Liver (tissue), 2 donors: ENCODE data around the gene OR2V1.

ENCODE experiments used
- TF ChIP-seq, protein P1 (sequence below): fragments of 150-350 bp; IDR thresholded peaks from 2 replicates; pipeline ENCODE4 v1.5.1; 2017; ENCODE audit warnings: improper control_type of control experiment, low read depth, low read length; ENCODE audit not compliant: missing input control
- TF ChIP-seq, protein P2 (sequence below): IDR thresholded peaks from 2 replicates; pipeline ENCODE4 v1.6.1; 2016; ENCODE audit warnings: antibody characterized with exemption
- donor health status: healthy.

DNA sequence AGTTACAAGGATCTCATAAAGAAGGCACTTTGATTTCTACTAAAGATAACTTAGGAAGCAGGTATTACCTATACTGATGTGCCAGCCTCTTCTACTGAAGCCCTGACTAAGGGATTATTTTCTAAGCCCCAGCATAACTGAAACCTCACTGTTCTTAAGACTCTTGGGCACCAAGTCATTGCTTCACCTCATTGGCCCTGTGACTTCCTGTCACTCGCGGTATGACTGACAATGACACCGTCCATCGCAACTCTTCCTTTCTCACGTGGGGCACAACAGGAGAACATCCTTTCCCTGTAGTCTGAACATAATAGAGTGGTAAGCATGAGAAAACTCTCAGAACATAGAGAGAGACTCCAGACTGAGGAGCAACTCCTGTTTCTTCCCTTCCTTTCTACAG is 22.8 kb upstream of the OR2V1 start:
- TF ChIP-seq, protein P1, sequence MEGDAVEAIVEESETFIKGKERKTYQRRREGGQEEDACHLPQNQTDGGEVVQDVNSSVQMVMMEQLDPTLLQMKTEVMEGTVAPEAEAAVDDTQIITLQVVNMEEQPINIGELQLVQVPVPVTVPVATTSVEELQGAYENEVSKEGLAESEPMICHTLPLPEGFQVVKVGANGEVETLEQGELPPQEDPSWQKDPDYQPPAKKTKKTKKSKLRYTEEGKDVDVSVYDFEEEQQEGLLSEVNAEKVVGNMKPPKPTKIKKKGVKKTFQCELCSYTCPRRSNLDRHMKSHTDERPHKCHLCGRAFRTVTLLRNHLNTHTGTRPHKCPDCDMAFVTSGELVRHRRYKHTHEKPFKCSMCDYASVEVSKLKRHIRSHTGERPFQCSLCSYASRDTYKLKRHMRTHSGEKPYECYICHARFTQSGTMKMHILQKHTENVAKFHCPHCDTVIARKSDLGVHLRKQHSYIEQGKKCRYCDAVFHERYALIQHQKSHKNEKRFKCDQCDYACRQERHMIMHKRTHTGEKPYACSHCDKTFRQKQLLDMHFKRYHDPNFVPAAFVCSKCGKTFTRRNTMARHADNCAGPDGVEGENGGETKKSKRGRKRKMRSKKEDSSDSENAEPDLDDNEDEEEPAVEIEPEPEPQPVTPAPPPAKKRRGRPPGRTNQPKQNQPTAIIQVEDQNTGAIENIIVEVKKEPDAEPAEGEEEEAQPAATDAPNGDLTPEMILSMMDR: no peak
- TF ChIP-seq, protein P2, sequence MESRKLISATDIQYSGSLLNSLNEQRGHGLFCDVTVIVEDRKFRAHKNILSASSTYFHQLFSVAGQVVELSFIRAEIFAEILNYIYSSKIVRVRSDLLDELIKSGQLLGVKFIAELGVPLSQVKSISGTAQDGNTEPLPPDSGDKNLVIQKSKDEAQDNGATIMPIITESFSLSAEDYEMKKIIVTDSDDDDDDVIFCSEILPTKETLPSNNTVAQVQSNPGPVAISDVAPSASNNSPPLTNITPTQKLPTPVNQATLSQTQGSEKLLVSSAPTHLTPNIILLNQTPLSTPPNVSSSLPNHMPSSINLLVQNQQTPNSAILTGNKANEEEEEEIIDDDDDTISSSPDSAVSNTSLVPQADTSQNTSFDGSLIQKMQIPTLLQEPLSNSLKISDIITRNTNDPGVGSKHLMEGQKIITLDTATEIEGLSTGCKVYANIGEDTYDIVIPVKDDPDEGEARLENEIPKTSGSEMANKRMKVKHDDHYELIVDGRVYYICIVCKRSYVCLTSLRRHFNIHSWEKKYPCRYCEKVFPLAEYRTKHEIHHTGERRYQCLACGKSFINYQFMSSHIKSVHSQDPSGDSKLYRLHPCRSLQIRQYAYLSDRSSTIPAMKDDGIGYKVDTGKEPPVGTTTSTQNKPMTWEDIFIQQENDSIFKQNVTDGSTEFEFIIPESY: no peak
